ENCODE data around the gene RNF121.

- TF ChIP-seq CTCF (IDR thresholded peaks at IDR 0.05) (no peak), POLR2A (IDR thresholded peaks at IDR 0.05) (no peak)
Measured at GRCh38 chr11:72012897-72013721, 84.3 kb downstream of the RNF121 start.
